Measurements from ENCODE around the gene C10orf105. TPM values are rescaled to one million over a fixed set of nuclear protein-coding genes. Genes with fewer than 3 reads are reported as not detected.

C10orf105 gene
- total and polyA plus RNA-seq, 2 of the 13 experiments (the other 11 are each of a cell fraction or from before 2014, with no cell fraction given): not detected

- TF ChIP-seq MAZ (IDR thresholded peaks at IDR 0.05; ENCODE audit: borderline replicate concordance, low read depth, low read length) (no peak), MAZ (CRISPR knock-in tag; IDR thresholded peaks at IDR 0.05; ENCODE audit: low read depth) (no peak), TCF12 (IDR thresholded peaks at IDR 0.05) (no peak), TCF12 (CRISPR knock-in tag; IDR thresholded peaks at IDR 0.05) (no peak), REPIN1 (CRISPR knock-in tag; IDR thresholded peaks at IDR 0.05; ENCODE audit: borderline replicate concordance, low read depth) (no peak)
Observed at GRCh38 chr10:71693377-71693776, 26.2 kb downstream of the C10orf105 start (continued).

GRCh38 chr10:71692598-71693306, 26.8 kb downstream of the C10orf105 start:
- Histone ChIP-seq H2AFZ (ENCODE audit: low read length) (no peak overlapping the region), H3K4me3 (replicated peaks in 1 of 3; ENCODE audit: insufficient read depth in 1 of 3, low read depth in 2 of 3, low read length in 3 of 3) (no peak overlapping the region), H3K36me3 (replicated peaks in 1 of 2; ENCODE audit: control insufficient read depth in 1 of 2, insufficient read depth in 2 of 2, low read length in 2 of 2) (no peaks in the 10 kb centered on the region), H3K79me2 (ENCODE audit: insufficient read depth, low read length) (no peaks in the 10 kb centered on the region), H3K9me3 (ENCODE audit: low read length) (no peaks in the 10 kb centered on the region), H3K27ac (ENCODE audit: extremely low read length, insufficient read depth, low read length) (no peak overlapping the region), H4K20me1 (ENCODE audit: insufficient read depth, low read length) (no peaks in the 10 kb centered on the region), H3K27me3 (ENCODE audit: control insufficient read depth in 1 of 2, insufficient read depth in 2 of 2, low read length in 2 of 2) (peaks cover 3 to 28% of the 10 kb centered on the region in 2 experiments; a peak in 4 of 5 replicates), H3K9ac (ENCODE audit: insufficient read depth, low read depth, low read length) (no peak overlapping the region), H3K4me2 (ENCODE audit: low read depth, low read length) (no peak overlapping the region), H3K4me1 (ENCODE audit: insufficient read depth, low read length) (peaks cover 17% of the 10 kb centered on the region)
- no TSS peak for BruUV-seq (replicated peaks)
- POLR2A ChIA-PET: no interaction called here
- no peak for TF ChIP-seq GLMP (CRISPR knock-in tag; IDR thresholded peaks at IDR 0.05; ENCODE audit: borderline replicate concordance)
- TF ChIP-seq SP140L (CRISPR knock-in tag; IDR thresholded peaks at IDR 0.05; ENCODE audit: borderline replicate concordance): no peak
- TF ChIP-seq SOX13 (IDR thresholded peaks at IDR 0.05): no peak
- no peak for TF ChIP-seq SOX13 (CRISPR knock-in tag; conservative IDR thresholded peaks at IDR 0.05 in 1 of 2, IDR thresholded peaks at IDR 0.05 in 1 of 2)
- TF ChIP-seq SSRP1 (CRISPR knock-in tag; IDR thresholded peaks at IDR 0.05): no peak
- TF ChIP-seq ZNF446 (CRISPR knock-in tag; IDR thresholded peaks at IDR 0.05): no peak
- no peak for TF ChIP-seq AHR (CRISPR knock-in tag; IDR thresholded peaks at IDR 0.05)
- peak; percentile 81 for TF ChIP-seq ZNF768 (CRISPR knock-in tag; IDR thresholded peaks at IDR 0.05)
- TF ChIP-seq ATF4 (CRISPR knock-in tag; IDR thresholded peaks at IDR 0.05): peak in 1 of 2 experiments; percentile 52; a peak in 1 of 4 replicates
- TF ChIP-seq MXD3 (CRISPR knock-in tag; IDR thresholded peaks at IDR 0.05): no peak
- no peak for TF ChIP-seq XRCC5 (optimal IDR thresholded peaks at IDR 0.05; ENCODE audit: low read length)
- no peak for FAIRE-seq
- 19% methylated on average over 7 of the region's 7 CpGs for WGBS (ENCODE audit: low lambda C conversion rate)
- no peak for ATAC-seq
- DNase-seq (ENCODE audit: low spot score): no peak
- CTCF ChIA-PET (ENCODE audit: low intra/inter-chr PET ratio, low total read pairs): no interaction called here
- intact Hi-C loops (cut with micrococcal nuclease; ENCODE audit: unreplicated experiment): no loop called here
- in situ Hi-C loops (cut with HindIII; ENCODE audit: extremely low pct_ligation_motif_present, low pct_unique_long_range_greater_than_20kb): no loop called here
